Measurements from ENCODE around the gene AREL1.

The AREL1 gene

GRCh38 chr14:74647678-74648461, 65.0 kb downstream of the AREL1 start (continued):
- TF ChIP-seq ZNF398 (tag by site-specific recombination; IDR thresholded peaks at IDR 0.05) (peak; percentile 51), ZNF510 (tag by site-specific recombination; IDR thresholded peaks at IDR 0.05; ENCODE audit: insufficient replicate concordance) (no peak)

GRCh38 chr14:74647061-74647677, 65.7 kb downstream of the AREL1 start:
- CTCF ChIA-PET: interaction anchor here (0.9 kb wide), 1 partner anchor 110 kb away, joined by 3 read pairs; no protein-coding TSS in a partner anchor
- H3K36me3 ChIP-seq (ENCODE audit: control insufficient read depth in 2 of 2, insufficient read depth in 1 of 2, low read length in 2 of 2): no peaks in the 10 kb centered on the region
- H3K9me3 ChIP-seq (ENCODE audit: control insufficient read depth, insufficient read depth, low read depth, low read length): no peaks in the 10 kb centered on the region
- H3K27ac ChIP-seq (ENCODE audit: extremely low read depth, low read depth, low read length): peak overlapping the region; percentile 34; the same call in 1 of the 2 replicates
- peaks cover 12% of the 10 kb centered on the region for H3K4me1 ChIP-seq (ENCODE audit: control insufficient read depth, insufficient read depth, low read length)
- POLR2A ChIA-PET: no interaction called here
- no peak for TF ChIP-seq ZNF280D (tag by site-specific recombination; IDR thresholded peaks at IDR 0.05)
- no peak for TF ChIP-seq ZBTB10 (tag by site-specific recombination; IDR thresholded peaks at IDR 0.05)
- TF ChIP-seq PRDM10 (tag by site-specific recombination; IDR thresholded peaks at IDR 0.05): no peak
- TF ChIP-seq ZFP41 (tag by site-specific recombination; IDR thresholded peaks at IDR 0.05; ENCODE audit: borderline replicate concordance): no peak
- no peak for TF ChIP-seq ZBTB44 (tag by site-specific recombination; IDR thresholded peaks at IDR 0.05)
- no peak for TF ChIP-seq OVOL3 (tag by site-specific recombination; IDR thresholded peaks at IDR 0.05)
- H3K4me3 ChIP-seq (ENCODE audit: low read depth, low read length): no peak overlapping the region
